RWPE1 (cell line): ENCODE results near the gene PRR15L.

Source experiments
- CTCF ChIA-PET: fragments of 350-600 bp; sonication (Branson Sonifier 250); formaldehyde crosslinking; extraction: SDS; loops from one replicate; lab custom pipeline; 2021; lab: Yijun Ruan, JAX
- POLR2A ChIA-PET: fragments of 400-600 bp; formaldehyde crosslinking; extraction: SDS; loops from one replicate; lab custom pipeline; 2020; ENCODE audit warnings: antibody characterized with exemption; ENCODE audit not compliant: low non-redundant PET; lab: Yijun Ruan, JAX
- DNase-seq: peaks from one replicate; pipeline ENCODE4 v3.0.0; 2012; ENCODE audit warnings: low spot score
- H3K27ac ChIP-seq: fragments of 450-650 bp; 2 replicates; pipeline ENCODE4 v1.5.1; 2017
- TF ChIP-seq, protein P1 (sequence below): fragments of 450-650 bp; conservative IDR thresholded peaks from 2 replicates; pipeline ENCODE4 v1.5.1; 2017; ENCODE audit warnings: low read depth, mild to moderate bottlenecking

The PRR15L gene

DNA sequence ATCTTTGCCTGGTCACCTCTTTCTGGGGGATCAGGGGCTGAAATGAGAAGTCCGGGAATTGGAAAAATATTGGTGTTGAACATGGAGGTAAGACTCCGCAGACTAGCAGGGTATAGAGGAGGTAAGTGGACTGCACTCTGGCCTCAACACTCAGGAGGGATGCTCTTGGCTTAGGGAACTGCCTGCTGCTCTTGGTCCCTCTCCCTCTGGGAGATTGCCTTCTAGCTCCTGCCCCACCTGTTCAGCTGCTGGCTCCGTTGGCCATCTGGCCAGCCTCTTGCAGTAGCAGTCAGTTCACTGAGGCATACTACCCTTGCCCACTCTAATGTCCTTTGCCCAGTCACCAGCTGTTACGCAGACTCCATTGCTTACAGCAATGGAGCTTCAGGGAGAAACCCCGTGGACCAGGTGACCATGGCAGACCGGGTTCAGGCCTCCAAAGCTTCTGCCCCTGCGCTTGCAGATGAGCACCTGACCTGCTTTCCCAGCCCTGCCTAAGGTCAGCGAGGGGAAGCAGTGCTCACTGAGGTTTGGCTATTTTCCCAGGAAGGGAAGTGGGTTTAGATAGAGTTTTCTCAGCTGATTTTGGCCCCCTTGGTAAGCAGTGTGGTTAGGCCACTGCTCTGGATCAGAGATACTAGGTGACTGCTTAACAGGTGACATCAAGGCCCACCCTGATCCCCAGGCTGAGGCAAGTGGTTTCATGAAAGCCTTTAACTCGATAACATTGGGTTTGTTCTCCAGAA lies 25.1 kb upstream of the PRR15L start:
- DNase-seq: no peak
- ChIA-PET CTCF (interaction anchor here (0.5 to 0.7 kb wide), 2 partner anchors 20 to 1805 kb away, joined by 3 read pairs; partner anchors contain the start of gene KAT7), POLR2A (no interaction called here)
- peak overlapping the region; percentile 11 for H3K27ac ChIP-seq
- TF ChIP-seq, protein P1, sequence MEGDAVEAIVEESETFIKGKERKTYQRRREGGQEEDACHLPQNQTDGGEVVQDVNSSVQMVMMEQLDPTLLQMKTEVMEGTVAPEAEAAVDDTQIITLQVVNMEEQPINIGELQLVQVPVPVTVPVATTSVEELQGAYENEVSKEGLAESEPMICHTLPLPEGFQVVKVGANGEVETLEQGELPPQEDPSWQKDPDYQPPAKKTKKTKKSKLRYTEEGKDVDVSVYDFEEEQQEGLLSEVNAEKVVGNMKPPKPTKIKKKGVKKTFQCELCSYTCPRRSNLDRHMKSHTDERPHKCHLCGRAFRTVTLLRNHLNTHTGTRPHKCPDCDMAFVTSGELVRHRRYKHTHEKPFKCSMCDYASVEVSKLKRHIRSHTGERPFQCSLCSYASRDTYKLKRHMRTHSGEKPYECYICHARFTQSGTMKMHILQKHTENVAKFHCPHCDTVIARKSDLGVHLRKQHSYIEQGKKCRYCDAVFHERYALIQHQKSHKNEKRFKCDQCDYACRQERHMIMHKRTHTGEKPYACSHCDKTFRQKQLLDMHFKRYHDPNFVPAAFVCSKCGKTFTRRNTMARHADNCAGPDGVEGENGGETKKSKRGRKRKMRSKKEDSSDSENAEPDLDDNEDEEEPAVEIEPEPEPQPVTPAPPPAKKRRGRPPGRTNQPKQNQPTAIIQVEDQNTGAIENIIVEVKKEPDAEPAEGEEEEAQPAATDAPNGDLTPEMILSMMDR: no peak

DNA sequence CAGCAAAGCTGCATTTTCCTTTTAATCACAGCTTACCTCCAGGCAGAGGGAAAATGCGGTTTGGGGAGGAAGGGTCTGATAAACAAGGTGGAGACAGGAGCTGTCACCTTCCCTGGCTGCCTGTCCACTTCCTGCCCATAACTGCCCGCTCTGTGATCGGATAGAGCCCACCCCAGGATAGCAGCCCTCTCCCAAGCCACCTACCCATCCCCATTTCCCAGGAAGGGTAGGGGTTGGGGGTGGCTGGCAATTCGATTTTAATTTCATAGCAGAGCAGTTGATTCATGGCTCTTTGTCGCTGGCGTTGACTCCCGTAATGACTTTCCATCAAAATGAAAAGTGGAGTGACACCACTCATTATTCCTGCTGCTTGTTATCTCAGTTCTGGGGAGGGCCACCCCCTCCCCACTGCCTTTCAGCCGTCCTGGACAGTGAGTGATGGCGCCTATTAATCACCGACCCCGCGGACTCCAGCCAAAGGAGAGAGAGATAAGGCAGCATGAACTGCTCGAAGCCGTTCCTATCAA lies 24.5 kb upstream of the PRR15L start:
- CTCF ChIA-PET: interaction anchor here (0.7 to 1.0 kb wide), 3 partner anchors 20 to 98 kb away, joined by 3 read pairs; no protein-coding TSS in a partner anchor

DNA sequence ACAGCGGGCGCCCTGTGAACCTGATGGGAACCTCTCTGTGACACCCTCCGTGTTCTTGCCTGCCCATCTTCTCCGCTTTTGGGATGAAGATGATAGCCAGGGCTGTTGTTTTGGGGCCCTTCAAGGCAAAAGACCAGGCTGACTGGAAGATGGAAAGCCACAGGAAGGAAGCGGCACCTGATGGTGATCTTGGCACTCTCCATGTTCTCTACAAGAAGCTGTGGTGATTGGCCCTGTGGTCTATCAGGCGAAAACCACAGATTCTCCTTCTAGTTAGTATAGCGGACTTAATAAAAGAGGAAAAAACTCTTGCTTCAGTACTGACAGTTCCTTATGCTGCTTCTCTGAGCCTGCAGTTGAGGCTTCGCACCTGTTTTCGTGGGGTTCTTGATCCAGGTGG lies 23.8 kb upstream of the PRR15L start:
- CTCF ChIA-PET: interaction anchor here (0.8 to 1.0 kb wide), 2 partner anchors 34 to 99 kb away, joined by 3 read pairs; no protein-coding TSS in a partner anchor
- POLR2A ChIA-PET: no interaction called here
- H3K27ac ChIP-seq: no peak overlapping the region
- no peak for DNase-seq
- TF ChIP-seq, protein P1: no peak

More for the DNA sequence above, 24.5 kb upstream of the PRR15L start:
- POLR2A ChIA-PET: no interaction called here
- H3K27ac ChIP-seq: peak overlapping the region; percentile 2; the same call in 1 of the 2 replicates
- DNase-seq: no peak
- TF ChIP-seq, protein P1: no peak

DNA sequence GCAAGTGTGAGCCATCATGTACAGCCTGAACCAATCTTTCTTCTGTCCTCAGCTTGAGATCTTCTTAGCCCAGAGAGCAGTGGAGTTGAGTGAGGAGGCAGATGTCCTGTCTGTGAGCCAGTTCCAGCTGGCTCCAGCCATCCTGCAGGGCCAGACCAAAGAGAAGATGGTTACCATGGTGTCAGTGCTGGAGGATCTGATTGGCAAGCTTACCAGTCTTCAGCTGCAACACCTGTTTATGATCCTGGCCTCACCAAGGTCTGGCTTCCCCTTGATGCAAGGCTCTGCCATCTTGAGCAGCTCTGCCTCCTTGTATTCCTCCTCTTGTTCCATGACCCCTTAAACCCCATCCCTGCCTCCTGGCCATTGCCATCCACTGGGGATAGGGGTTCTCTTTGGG lies 22.9 kb upstream of the PRR15L start:
- ChIA-PET CTCF (interaction anchor here (0.7 to 0.8 kb wide), 2 partner anchors 9 to 31 kb away, joined by 3 to 4 read pairs; no protein-coding TSS in a partner anchor), POLR2A (no interaction called here)
- H3K27ac ChIP-seq: no peak overlapping the region
- TF ChIP-seq, protein P1: no peak
- no peak for DNase-seq

DNA sequence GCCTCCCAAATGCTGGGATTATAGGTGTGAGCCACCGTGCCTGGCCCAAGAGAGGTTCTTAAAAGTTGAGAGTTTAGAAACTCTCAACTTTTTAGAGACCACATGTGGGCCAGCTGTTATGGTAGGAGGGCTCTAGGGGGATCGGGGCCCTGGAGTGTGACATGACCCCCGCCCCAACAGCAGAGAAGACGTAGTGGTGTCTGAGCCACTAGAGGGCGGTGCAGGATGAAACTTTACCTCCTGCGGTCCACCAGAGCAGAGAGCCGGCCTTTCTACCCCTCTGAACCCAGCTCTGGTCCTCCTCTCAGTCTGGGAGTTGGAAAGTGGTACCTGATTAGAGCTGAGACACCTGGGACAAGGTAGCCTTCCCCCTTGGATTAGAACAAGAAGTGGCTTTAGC lies 20.6 kb upstream of the PRR15L start:
- TF ChIP-seq, protein P1: peak; percentile 77
- ChIA-PET POLR2A (interaction anchor here (0.7 kb wide), 1 partner anchor 71 kb away, joined by 9 read pairs; no protein-coding TSS in a partner anchor), CTCF (interaction anchor here (0.6 to 1.7 kb wide), 7 partner anchors 11 to 200 kb away, joined by 3 to 11 read pairs (median 3); partner anchors contain the start of genes PRR15L and SP2)
- no peak overlapping the region for H3K27ac ChIP-seq
- DNase-seq: peak; percentile 64

DNA sequence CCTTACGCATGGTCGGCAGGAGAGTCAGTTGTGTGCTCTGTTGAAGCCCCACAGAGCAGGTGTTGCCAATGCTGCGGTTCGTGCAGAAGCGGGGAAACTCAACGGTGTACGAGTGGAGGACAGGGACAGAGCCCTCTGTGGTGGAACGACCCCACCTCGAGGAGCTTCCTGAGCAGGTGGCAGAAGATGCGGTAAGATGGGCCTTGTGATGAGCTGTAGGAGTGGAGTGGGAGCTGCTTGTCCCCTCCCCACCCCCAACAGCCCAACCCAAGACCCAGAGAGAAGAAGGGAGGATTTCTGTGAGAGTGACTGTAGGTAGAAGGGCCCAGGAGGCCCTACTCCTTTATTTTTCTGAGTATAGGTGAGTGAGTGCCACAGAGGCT lies 18.1 kb upstream of the PRR15L start:
- DNase-seq: no peak
- ChIA-PET POLR2A (no interaction called here), CTCF (no interaction called here)
- peak overlapping the region; percentile 3; the same call in 1 of the 2 replicates for H3K27ac ChIP-seq
- TF ChIP-seq, protein P1: no peak
